Stimulated activated CD4-positive, alpha-beta T cell treated with anti-CD3 and anti-CD28 coated beads, Interleukin-2, amount 100 ng/mL, for 4 hours (primary cell): ENCODE data around the gene ETV4.

Experiments used
- DNase-seq: peaks from one replicate; pipeline ENCODE4 v3.0.0-alpha.2; 2020; ENCODE audit warnings: low read depth

The ETV4 gene

DNA sequence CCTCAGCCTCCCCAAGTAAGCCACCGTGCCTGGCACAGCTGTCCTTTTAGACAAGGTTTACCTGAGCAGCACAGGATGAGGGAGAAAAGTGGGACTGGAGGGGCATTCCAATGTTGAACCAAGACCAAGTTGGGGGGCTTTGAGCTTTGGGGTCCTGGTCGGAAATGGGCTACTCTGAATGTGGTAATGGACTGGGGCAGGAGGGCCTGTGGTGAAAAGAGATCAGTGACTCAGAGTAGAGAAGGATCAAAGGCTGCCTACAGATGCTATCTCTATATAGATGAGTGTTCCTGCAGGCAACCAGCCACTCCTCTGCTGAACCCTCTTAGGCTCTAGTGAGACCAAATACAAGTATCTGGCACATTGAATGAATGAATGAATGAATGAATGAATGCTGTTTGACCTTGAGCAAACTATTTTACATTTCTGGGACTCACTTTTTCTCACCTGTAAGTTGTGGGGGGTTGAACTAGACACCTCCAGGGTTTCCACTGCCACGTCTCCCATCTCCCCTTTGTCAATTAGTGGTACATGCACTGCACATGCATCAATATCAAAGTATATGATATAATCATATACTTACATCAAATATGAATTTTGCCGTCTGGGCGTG, 26.3 kb upstream of the ETV4 start:
- no peak for DNase-seq

DNA sequence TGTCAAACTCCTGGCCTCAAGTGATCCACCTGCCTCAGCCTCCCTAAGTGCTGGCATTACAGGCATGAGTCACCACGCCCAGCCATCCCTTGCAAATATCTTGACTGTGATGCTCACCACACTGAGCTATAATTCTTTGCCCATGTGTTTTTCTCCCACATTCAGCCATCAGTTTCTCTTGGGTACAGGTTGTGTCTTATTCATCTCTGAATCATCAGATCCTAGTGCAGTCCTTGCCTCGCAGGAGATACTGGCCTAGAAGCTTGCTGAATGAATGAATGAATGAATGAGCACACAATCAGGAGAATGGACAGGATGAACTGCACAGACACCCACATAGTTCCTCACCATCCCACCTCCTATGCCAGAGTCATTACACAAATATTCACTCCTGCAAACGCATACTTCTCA, 24.4 kb upstream of the ETV4 start:
- DNase-seq, result no peak

DNA sequence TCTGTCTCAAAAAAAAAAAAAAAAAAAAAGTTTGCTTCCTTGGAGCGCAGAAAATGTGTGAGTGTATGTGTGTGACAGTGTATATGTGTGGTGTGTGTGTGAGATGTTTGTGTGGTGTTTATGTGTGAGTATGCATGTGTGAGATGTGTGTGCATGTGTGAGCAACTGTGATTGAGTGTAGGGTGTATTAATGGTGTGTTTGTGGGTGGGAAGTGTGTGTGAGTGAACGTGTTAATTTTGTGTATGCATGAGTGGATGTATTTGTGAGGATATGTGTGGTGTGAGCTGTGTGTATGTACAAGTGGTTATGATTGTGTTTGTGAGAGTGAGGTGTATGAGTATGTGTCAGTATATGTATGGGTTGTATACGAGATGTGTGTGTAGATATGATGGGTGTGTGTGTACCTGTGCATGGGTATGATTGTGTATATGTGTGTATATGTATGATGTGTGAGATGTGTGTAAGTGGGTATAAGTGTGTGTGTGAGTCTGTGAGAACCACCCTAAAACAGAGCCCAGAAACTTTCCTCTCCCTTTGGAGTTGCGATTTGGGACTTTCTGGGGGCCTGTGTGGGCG, 22.5 kb upstream of the ETV4 start:
- DNase-seq, result no peak

DNA sequence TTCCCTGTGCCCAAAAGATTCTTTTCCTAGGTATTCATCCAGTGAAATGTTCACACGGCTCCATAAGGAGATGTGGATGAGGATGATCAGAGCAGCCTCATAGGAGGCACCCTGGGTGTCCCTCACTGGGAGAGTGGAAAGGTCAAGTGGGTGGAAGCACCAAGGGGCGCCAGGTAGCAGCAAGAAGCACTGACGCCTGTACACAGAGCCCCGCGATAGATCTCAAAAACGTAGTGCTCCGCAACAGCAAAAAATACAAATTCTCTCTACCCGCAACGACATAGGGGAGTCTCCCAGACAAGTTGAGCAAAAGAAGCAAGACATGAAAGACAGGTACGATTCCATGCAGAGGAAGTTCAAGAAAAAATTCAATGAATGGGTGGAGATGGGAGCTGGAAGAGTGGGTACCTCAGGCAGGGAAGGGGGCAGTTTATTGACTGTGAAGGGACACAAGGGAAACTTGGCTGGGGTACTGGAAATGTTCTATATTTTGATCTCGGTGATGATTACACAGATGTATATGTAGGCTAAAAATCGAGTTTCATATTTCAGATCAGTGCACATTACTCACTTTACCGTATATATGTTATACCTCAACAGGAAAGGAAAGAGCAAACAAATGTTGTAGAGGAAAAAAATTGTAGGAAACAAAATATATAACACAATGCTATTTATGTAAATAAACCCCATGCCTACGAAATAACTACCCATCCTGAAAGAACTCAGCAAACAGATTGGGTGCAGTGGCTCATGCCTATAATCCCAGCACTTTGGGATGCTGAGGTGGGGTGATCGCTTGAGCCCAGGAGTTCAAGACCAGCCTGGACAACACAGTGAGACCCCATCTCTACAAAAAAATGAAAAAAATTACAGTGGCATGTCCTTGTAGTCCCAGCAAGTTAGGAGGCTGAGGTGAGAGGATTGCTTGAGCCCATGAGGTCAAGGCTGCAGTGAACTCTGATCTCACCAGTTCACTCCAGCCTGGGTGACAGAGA, 17.8 kb upstream of the ETV4 start:
- DNase-seq, result no peak

DNA sequence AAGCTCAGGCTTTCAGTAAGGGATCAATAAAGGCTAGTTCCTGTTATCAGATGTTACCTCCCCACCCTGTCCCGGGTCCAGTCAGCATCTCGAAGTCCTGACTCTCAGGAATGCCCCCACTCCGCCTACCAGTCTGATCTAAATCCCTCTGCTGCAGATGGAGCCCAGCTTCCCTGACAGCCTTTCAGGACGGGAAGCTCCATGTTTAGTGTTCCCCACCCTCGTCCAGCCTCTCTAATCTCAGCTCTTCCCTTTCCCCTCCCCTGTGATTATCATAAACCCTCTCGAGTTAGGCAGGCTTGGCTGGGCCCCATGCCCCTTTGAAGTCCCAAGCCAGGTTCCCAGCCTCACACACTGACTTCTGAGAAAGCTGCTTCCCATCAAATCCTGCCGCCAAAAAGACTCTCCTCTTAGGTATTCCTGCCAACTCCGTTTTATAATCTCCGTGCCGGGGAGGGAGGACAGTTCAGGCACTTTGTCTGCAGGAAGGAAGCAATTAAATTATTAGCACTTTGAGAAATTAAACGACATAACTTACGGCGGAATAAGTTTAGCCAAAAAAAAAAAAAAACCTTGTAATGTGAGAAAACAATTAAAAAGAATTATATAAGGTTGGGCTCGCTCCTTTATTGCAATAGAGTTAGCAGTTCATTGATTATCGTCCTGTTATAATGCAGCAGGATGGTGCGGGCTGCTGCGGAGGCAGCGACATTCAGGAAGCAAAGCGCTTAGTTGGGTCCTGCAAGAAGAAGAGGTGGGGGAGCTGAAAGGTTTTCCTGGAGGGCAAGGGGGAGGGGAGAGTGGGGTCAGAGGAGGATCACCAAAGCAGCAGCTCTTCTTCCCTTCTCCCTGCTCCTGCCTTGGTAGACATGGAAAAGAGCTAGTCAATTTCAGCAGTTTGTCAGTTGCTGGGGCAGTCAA, 16.8 kb upstream of the ETV4 start:
- DNase-seq, result no peak

DNA sequence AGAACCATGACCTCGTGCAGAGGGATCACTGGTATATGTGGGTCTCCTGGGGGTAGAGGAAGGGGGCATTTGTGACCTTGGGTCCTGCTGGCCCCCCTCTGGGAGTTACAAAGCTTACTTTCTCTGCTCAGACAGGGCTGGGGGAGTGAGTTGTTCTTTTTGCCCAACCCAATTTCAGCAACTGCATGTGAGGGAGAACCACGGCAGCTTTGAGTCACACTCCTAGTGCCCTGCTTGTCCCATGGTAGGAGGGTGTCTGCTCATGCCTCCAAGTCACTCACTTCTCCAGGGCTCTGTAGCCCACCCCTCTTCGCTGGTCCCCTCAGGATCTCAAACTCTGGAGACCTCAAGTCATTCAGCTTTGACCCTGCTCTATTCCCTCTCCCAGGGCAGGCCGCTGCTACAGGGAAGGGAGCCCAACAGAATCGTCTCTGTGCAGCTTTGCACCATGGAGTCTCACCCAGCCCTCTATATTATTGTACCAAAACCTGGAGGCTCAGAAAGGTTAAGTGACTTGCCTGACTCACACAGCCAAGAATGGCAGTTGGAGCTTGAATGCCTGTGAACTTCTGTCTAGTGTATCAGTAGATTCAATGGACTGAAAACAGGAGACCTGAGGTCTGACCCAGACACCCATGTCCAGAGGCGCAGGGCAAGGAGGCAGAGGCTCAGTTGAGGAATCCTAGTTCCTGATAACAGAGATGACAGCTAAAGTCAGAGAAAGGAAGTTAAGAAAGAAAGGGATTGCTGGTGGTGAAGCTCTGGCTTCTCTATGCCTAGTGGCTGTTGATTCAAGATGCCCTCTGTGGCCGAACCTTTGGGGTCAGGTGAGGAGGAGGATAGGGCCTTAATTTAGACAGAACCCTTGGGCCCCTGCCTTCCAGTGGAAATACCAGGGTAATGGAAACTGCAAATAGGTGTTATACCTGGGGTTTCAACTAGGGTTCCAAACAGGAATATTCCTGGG, 14.6 kb upstream of the ETV4 start:
- DNase-seq, result no peak

DNA sequence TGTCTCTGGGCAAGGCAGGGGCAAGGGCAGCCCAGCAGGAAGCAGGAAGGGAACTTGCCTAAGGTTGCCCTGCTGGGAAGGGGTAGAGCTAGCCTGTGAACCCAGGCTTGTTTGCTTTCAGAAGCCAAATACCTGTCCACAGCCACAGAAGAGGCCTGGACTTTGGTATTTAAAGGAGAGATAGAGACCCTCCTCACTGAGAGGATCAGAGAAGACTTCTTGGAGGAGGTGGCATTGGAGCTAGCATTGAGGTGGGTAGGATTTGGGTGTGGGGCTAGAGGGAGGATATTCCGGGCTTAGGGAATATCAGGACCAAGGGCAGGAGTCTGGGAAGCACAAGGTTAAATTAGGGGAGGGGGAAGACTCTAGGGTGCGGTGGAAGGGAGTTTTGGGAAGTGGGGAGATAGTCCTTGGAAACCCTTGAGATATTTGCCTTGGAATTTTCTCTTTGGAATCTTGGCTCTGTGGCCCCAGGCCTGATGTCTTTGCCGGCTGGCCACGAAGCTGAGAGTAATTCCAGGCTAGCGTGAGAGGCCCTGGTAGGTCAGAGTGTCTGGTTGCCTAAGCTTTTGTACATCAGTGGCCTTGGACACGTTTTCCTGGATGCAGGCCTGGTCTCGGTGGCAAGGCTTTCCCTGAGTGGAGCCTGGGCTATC, 13.1 kb upstream of the ETV4 start:
- DNase-seq, result no peak

DNA sequence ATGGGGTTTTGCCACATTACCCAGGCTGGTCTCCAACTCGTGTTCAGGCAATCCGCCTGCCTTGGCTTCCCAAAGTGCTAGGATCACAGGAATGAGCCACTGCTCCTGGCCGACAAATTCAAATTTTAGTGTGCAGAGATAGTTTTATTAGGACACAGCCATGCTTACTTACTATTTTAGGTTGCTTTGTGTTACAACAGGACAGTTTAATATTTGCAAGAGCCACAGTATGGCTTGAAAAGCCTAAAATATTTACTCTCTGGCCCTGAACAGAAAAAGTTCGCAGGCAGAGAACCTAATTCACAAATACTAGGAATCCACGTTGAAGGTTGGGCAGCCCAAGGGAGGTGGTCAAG, 12.6 kb upstream of the ETV4 start:
- DNase-seq, result no peak

DNA sequence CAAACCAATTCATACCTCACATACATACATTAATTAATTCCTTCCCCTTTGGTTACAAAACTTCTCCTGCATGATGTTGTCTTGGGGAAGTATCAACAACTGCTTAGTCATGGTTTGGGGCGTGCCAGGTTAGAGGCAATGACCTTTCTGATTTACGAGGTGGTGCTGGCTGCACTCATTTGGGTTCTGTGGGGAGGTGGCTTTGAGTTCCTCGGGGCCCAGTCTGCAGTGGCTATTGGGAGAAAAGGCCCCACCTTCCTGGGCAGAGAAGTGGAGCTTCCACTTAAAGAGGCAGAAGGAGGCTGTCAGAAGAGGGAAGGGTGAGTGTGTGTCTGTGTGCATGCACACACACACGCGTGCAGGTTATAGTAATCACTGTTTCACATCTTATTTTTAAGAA, 10.2 kb upstream of the ETV4 start:
- no peak for DNase-seq

DNA sequence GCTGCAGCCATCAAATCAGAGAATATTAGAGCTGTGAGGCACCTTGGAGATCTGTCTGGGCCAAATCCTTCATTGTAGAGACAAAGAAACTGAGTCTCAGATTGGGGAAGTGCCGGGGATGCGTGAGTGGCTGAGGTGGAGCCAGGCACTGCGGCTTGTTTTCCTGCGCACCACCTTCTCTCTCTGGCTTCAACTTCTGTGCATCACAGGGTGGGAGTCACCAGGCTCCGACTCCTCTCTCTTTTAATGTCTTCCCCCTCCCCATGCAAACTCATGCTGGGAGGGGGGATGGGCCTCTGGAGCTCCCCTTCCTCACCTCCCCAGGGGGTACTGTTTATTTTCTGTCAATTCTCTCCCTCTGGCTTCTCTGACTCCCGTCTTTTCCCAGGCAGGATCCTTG, 8.7 kb upstream of the ETV4 start:
- no peak for DNase-seq

DNA sequence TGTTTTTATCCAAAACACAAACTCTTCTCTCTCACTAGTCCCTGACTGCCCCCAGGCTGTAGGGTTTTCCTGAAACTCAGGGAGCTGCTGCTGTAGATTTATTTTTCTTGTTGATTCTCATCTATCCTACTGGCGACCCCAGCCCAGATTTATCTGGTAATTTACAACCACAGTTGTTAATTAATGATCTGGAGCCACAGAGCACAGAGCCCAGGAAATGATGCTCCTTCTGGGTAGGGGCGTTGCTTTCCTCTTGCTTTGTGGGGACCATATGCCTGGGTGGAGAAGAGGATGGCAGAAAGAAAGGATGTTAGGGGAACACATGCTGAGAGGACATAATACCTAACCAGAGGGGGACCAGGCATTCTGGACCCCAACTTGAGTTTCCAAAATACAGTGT, 7.4 kb upstream of the ETV4 start:
- no peak for DNase-seq

DNA sequence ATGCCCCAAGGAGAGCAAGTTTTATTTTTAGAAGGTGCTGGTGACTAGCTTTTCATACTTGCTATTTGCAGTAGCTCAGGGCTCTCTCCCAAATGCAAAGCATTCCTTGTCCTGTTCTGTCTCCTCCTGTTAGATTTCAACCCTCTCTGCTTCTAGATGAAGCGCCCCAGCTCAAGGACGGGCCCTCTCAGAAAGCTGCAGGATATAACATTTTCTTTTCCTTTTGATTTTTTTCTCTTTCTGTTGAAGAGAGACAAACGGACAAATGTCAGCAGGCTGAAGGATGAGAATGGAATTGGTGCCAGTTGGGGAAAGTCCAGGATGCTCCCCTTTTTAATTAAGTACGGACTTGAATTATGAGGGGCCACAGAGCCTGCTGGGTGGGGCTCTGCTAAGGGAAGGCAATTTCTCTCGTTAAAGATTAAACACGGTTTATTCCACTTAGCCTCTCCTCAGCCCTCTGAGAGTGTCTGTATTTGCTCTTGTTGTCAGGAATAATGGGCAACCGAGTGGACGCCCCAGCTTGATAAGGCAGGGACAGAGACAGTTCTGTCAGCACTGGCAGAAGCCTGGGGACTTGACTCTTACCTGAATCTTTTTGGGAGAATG, 6.2 kb upstream of the ETV4 start:
- DNase-seq, result no peak

DNA sequence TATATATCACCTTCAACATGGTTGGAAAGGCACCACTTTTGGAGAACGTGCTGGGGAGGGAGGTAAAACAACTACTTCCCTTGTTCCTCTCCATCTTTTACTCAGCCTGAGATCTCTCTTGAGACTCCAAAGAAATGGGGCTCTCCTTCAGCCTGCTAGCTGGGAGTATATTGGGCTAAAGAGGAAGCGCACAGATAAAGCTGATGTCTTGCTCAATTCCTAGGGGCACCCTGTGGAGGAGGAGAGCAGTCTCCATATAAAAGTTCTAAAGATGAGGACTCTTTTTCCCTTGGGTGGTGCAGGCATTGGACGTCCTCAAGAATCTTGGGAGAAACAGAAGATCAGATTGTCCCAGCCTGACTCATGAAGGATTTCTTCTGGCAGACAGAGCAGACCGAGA, 4.6 kb upstream of the ETV4 start:
- DNase-seq, result no peak

DNA sequence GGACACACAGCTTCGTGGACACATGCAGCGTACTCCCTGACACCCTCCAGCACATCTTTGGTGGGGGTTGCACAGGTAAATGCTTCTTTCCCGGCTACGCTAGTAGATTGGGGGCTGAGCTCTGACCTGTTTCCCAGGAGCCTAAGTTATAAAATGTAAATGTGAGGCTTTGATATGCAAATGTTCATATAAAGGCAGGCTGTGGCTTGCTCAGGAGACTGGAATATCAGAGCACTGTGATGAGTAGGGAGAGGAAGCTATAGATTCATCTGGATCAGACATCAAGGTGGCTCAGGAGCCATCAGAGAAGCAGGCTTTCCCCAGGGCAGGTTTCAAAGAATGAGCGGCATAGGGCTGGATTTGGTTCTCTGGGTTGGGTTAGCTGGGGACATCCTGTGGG, 3.4 kb upstream of the ETV4 start:
- no peak for DNase-seq

DNA sequence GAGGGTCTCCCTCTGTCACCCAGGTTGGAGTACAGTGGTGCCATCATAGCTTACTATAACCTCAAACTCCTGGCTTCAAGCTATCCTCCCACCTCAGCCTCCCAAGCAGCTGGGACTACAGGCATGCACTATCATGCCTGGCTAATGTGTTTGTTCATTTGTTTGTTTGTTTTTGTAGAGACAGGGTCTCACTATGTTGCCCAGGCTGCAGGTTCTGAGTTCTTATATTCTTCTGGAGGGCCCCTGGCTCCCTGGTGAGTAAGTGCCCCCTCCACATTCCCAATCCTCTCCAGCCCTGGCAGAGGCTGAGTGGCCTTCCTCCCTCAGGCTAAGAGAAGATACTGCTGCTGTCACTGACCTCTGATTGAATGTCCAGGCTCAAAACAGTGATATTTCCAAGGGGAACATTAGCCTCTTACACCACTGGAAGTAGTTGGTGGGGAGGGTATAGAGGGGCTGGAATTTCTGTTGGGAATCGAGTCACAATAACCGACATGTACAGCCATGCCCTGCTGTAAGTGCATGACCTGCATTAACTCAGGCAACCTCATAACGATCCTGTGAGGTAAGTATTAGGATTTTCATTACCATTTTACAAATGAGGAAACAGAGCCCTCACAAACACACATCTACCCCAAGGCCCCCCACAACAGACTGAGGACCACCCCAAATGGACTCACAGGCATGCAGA, 2.7 kb upstream of the ETV4 start:
- DNase-seq, result no peak

DNA sequence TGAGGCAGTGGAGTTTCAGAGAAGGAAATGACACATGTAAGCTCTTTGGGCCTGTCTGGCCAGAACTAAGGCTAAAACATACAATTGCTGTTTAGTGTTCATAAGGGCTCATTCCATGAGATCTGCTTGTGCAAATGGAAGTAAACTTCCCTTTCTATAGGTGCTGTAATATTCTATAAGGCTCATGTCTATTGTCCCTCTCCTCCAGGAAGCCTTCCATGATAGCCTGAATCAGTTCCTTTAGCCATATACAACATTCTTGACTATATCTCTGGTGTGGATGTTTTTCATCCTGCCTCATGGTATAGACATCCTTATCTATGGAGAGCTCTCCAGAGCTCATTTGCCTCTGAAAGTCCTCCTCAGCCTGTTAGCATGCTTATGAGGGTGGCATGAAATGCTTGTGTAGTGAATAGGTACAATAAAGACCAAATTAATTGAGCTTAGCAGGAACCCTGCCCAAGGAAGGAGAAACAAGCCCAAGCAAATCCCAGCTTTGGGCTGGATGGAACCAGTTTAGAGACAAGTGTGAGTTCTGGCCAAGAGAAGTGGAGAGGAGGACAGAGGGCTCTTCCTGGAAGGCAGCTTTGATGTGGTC, 1.6 kb upstream of the ETV4 start:
- no peak for DNase-seq

DNA sequence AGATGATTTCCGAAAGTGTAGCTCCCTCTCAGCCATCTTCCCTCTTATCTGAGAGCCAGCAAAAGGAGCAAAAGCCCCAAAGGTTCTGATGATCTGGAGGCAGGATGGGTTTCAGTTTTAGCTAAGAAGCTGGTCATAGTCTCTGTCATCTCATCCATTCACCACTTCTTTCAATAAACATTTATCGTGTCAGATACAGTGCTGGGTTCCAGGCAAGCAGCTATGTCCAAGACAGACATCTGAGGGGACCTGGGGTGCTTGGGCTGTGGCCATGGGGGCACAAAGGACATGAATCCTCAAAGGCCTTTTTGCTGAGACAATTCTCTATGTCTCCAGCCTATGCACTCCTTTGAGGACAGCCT, 1.0 kb upstream of the ETV4 start:
- DNase-seq, result no peak

DNA sequence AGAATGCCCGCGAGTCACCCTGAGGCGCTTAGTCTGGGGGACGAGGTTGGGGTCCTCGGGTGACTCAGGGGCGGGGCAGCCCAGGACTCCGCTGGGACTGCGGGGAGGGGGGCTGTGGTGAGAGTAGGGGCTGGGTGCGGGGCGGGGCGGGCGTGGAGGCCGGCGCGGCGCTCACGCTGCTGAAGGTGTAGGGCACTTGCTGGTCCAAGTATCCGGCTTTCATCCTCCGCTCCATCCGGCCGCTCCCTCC, 832 bp downstream of the ETV4 start:
- no peak for DNase-seq

DNA sequence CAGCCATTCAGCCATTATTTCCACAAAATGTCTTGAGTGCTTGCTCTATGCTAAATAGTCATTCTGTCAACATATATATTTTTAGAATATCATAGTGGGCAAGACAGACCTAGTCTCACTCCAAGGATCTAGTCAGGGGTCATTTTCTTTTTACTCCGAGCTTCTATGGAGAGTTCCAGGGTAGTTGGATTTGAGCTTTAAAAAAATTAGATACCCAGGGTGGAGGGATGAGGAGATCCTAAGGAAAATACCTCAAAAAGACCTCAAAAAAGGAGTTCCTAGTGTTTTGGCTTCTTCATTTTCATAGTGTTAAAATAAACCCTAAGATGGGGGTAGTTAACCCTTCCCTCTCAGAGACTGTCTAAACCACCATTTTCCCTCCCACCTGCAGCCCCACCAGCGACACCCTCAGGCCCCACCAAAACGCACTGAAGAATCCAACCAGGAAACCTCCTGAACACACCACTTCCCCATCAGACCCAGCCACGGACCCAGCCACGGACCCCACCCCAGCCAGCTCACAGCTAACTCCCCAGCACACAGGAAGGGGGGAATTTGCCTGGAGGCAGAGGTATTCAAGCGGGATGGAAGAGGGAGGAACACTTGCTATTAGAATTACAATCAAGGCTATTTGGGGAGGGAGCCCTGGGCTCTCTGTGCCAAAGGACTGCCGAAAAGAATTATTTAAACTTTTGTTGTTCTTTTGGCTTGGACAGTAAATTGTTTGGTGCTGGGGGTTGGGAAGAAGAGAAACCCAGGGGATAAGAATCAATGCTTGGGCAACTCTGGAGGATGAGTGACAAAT, 2.2 kb downstream of the ETV4 start:
- DNase-seq, result no peak
